ENCODE results near the gene GNB2.
"Not testable (repeated sequence)": the region's sequence is repeated elsewhere in the genome, so short reads cannot be mapped to it uniquely, and the experiment has no call there.

GNB2 gene

DNA sequence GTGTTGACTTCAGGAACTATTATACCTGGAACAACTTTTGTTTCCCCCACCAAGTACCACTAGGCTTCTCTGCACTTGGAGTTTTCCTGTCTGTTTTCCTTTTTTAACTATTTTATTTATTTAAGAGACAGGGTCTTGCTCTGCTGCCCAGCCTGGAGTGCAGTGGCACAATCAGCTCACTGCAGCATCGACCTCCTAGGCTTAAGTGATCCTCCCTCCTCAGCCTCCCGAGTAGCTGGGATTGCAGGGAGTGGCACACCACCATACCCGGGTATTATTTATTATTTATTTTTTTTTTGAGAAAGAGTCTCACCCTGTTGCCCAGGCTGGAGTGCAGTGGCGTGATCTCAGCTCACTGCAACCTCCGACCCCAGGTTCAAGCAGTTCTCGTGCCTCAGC, 22.6 kb downstream of the GNB2 start:
- DNase-seq (ENCODE audit: low read depth) = no peak

DNA sequence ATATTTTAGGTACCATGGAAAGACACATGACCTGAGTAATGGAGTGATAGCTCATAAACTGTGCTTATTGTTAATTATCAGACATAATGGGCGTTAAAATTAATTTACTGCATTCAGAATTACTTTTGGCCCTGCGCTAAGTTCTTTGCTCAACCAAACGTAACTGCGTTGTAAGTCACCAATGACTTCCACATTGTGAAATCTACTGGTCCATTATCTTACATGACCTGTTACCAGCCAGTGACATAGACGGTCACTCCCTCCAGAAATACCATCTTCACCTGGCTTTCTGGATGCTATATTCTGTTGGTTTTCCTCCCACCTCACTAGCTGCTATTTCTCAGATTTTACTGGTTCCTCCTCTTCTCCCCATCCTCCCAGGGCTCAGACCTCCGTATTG, 25.5 kb downstream of the GNB2 start:
- DNase-seq (ENCODE audit: low read depth) = no peak

- not testable (repeated sequence) for DNase-seq (ENCODE audit: low read depth)
Measured at GRCh38 chr7:100701089-100701488, 27.5 kb downstream of the GNB2 start.

DNA sequence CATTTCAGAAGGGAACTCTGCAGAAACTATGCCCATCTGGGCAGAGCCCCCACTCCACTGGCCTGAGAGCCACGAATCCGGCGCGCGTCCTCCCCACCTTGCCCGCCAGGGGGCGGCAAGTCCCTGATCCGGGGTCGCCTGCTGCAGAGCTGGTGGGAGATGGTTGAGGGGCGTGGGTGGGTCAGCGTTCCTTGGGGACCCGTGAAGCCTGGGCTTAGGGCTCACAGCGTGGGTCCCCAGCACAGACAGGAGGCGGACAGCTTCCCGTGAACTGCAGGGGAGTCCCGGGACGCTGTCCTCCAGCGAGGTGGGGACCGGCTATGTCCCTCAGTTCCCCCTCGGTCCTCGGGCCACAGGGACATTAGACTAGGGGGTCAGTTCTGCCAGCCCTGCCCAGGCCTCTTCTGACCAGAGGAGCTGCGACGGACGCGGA, 31.8 kb downstream of the GNB2 start:
- peak; percentile 65 for DNase-seq (ENCODE audit: low read depth)

DNA sequence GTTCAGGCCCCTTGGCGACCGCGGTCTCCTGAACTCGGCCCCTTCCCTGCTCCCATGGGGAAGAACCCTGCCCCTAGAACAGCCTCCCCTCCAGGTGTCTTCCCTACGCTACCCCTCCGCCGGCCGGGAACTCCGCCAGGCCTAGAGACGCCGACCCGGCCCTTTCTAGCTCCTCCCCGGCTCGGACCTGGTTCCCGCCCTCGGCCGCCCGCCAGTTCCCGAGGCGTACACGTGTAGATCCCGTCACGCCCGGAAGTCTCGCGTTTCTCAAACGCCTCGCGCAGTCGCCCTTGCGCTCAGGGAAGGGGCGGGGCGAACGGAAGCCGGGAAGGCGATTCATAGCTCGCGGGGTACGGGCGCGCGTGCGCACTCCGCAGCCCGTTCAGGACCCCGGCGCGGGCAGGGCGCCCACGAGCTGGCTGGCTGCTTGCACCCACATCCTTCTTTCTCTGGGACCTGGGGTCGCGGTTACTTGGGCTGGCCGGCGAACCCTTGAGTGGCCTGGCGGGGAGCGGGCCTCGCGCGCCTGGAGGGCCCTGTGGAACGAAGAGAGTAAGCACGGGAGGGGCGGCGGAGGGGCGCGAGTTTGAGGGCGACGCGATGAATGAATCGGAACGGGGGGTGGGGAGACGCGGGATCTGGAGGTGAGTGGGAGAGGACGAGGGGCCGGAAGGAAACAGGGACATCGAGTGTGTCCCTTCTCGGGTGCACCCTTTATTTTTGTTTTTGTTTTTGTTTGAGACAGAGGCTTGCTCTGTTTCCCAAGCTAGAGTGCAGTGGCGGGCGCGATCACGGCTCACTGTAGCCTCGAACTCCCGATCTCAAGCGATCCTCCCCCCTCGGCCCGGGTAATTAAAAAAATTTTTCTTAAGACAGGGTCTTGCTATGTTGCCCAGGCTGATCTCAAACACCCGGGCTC, 32.5 kb downstream of the GNB2 start, which contains the start of gene POP7:
TSS of gene POP7 (plus strand) at position 369 of the 919 bp plus-strand sequence. CDS start 710 bp downstream, outside the sequence.
- peak; percentile 98 for DNase-seq (ENCODE audit: low read depth)

- no peak for DNase-seq (ENCODE audit: low read depth)
Measured at GRCh38 chr7:100706672-100707311, 33.3 kb downstream of the GNB2 start.

DNA sequence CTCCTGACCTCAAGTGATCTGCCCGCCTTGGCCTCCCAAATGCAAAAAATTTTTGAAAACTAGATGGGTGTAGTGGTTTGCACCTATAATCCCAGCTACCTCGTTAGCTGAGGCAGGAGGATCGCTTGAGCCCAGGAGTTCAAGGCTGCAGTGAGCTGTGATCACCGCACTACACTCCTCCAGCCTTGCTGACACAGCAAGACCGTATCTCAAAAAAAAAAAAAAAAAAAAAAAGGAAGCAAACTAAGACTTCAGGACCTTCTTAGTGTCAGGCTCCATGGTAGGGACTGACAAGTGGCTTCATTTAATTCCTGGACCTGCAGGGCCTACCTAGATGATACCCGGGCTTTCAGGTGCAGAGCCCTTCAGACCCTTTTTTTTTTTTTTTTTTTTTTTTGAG, 34.9 kb downstream of the GNB2 start:
- no peak for DNase-seq (ENCODE audit: low read depth)

GRCh38 chr7:100710452-100710851, 36.9 kb downstream of the GNB2 start:
- DNase-seq (ENCODE audit: low read depth) = no peak

DNA sequence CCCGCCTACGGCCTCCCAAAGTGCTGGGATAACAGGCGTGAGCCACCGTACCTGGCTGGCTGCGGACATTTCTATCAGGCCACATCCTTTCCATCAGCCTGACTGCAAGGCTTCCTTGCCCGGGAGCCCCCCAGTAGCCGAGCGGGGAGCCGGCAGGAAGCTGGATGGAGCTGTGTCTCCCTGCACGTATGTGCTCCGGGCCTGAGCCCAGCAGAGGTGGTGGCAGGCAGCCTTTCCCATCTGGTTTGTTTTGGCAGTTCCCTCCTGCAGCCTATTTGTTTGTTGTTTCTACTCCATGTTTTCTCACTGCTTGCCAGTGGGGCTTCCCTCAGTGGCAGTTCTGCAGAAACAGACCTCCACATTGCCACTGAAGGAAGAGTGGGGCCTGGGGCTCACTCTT, 37.8 kb downstream of the GNB2 start:
- no peak for DNase-seq (ENCODE audit: low read depth)

DNA sequence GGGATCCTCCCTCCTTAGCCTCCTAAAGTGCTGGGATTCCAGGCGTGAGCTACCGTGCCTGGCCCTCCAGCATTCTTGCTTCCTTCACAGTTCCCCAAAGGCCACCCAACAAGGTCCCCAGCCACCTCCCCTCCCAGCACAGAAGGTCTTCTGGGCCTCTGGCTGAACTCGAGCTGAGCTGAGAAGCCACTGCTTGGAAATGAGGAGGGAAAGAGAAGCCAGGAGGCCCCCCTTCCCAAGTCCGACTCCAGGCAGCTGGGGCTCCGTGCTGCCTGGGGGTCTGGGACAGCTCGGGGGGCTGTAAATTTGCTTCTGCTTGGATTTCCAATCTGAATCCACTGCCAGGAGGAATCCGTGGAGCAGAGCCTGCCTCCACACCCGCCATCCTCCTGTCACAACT, 41.2 kb downstream of the GNB2 start:
- DNase-seq (ENCODE audit: low read depth) = no peak

- not testable (repeated sequence) for DNase-seq (ENCODE audit: low read depth)
Measured at GRCh38 chr7:100717073-100717472, 43.5 kb downstream of the GNB2 start.

- no peak for DNase-seq (ENCODE audit: low read depth)
Measured at GRCh38 chr7:100719523-100720278, 46.2 kb downstream of the GNB2 start.

GRCh38 chr7:100720279-100720670, 46.7 kb downstream of the GNB2 start, which contains the start of gene EPO:
TSS of gene EPO (plus strand) at chr7:100720468. CDS start at chr7:100720981, 513 bp downstream.
- no peak for DNase-seq (ENCODE audit: low read depth)

GRCh38 chr7:100720671-100721504, 47.3 kb downstream of the GNB2 start:
- DNase-seq (ENCODE audit: low read depth) = no peak

DNA sequence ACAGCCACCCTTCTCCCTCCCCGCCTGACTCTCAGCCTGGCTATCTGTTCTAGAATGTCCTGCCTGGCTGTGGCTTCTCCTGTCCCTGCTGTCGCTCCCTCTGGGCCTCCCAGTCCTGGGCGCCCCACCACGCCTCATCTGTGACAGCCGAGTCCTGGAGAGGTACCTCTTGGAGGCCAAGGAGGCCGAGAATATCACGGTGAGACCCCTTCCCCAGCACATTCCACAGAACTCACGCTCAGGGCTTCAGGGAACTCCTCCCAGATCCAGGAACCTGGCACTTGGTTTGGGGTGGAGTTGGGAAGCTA, 47.9 kb downstream of the GNB2 start:
- no peak for DNase-seq (ENCODE audit: low read depth)

- no peak for DNase-seq (ENCODE audit: low read depth)
Measured at GRCh38 chr7:100722480-100723212, 49.1 kb downstream of the GNB2 start.

GRCh38 chr7:100723732-100724275, 50.3 kb downstream of the GNB2 start:
- DNase-seq (ENCODE audit: low read depth) = no peak

GRCh38 chr7:100724364-100724763, 50.8 kb downstream of the GNB2 start:
- DNase-seq (ENCODE audit: low read depth) = not testable (repeated sequence)

GRCh38 chr7:100726996-100727761, 53.6 kb downstream of the GNB2 start:
- DNase-seq (ENCODE audit: low read depth) = no peak

DNA sequence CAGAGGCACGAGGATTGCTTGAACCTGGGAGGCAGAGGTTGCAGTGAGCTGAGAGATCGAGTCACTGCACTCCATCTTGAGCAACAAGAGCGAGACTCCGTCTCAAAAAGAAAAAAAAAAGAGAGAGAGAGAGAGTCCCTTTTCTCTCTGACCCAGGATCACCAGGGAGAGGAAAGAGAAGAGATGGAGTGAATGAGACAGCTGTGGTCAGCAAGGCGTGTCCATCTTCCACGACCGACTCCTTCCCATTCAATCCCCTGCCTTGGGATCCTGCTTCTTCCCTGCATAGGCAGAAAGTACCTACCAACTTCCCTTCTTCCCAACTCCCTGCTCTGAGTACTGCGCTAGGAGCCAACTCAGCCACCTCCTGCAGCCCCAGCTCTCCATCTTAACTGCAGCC, 54.7 kb downstream of the GNB2 start:
- no peak for DNase-seq (ENCODE audit: low read depth)
